GM23338 (cell line): ENCODE data around the gene SLC6A12. TPM values are rescaled to one million over a fixed set of nuclear protein-coding genes. Genes with fewer than 3 reads are reported as not detected.

ENCODE experiments used
- ATAC-seq: fragments of 200-7000 bp; cut with Tn5 transposase; 3 replicates; pipeline ENCODE4 v1.9.1; 2020
- DNase-seq: peaks from one replicate; pipeline ENCODE4 v3.0.0-alpha.2; 2015; ENCODE audit warnings: low spot score
- H2AFZ ChIP-seq: fragments of 200-600 bp; sonication (generic); 2 replicates; pipeline ENCODE4 v1.8.0; 2016; ENCODE audit warnings: antibody characterized with exemption, mild to moderate bottlenecking, moderate library complexity
- H3F3A ChIP-seq: fragments of 200-600 bp; sonication (generic); replicated peaks from 2 replicates; pipeline ENCODE4 v1.8.0; 2017; ENCODE audit warnings: antibody characterized with exemption, mixed run types, low read depth
- H3K27ac ChIP-seq: fragments of 200-600 bp; sonication (generic); 2 replicates; pipeline ENCODE4 v1.6.1; 2016; ENCODE audit warnings: low read depth
- H3K27me3 ChIP-seq: fragments of 200-600 bp; sonication (generic); 2 replicates; pipeline ENCODE4 v1.8.0; 2016; ENCODE audit warnings: mild to moderate bottlenecking, mixed run types, moderate library complexity; ENCODE audit not compliant: insufficient read depth
- H3K36me3 ChIP-seq: fragments of 200-600 bp; sonication (generic); 2 replicates; pipeline ENCODE4 v1.8.0; 2016; ENCODE audit warnings: mild to moderate bottlenecking; ENCODE audit not compliant: insufficient read depth
- H3K4me1 ChIP-seq: fragments of 200-600 bp; sonication (generic); 2 replicates; pipeline ENCODE4 v1.8.0; 2016; ENCODE audit warnings: mild to moderate bottlenecking, moderate library complexity; ENCODE audit not compliant: insufficient read depth
- H3K4me2 ChIP-seq: fragments of 200-600 bp; sonication (generic); 2 replicates; pipeline ENCODE4 v1.7.1; 2017; ENCODE audit warnings: mixed run types
- H3K4me3 ChIP-seq: fragments of 200-600 bp; sonication (generic); 2 replicates; pipeline ENCODE4 v1.6.1; 2016; ENCODE audit warnings: mixed run types
- H3K79me2 ChIP-seq: fragments of 200-600 bp; sonication (generic); replicated peaks from 2 replicates; pipeline ENCODE4 v1.8.0; 2017; ENCODE audit warnings: mild to moderate bottlenecking; ENCODE audit not compliant: insufficient read depth
- H3K9me2 ChIP-seq: fragments of 200-600 bp; sonication (generic); 2 replicates; pipeline ENCODE4 v1.8.0; 2017; ENCODE audit not compliant: insufficient read depth
- H4K20me1 ChIP-seq: fragments of 200-600 bp; sonication (generic); replicated peaks from 2 replicates; pipeline ENCODE4 v1.8.0; 2017; ENCODE audit warnings: mild to moderate bottlenecking; ENCODE audit not compliant: insufficient read depth
- H3K27ac Mint-ChIP-seq: 2 replicates; pipeline ENCODE4 v1.8.0; 2020; ENCODE audit warnings: inconsistent platforms, mild to moderate bottlenecking, moderate library complexity, mixed read lengths
- H3K27me3 Mint-ChIP-seq: 3 replicates; pipeline ENCODE4 v1.8.0; 2022; ENCODE audit warnings: low read depth, mild to moderate bottlenecking, moderate library complexity, mixed read lengths, inconsistent platforms; ENCODE audit not compliant: insufficient read depth, poor library complexity
- H3K36me3 Mint-ChIP-seq: 3 replicates; pipeline ENCODE4 v1.8.0; 2021; ENCODE audit warnings: low read depth, mild to moderate bottlenecking, inconsistent platforms, moderate library complexity, mixed read lengths
- H3K4me1 Mint-ChIP-seq: 3 replicates; pipeline ENCODE4 v1.8.0; 2020; ENCODE audit warnings: mild to moderate bottlenecking, inconsistent platforms, mixed read lengths
- H3K4me3 Mint-ChIP-seq: 3 replicates; pipeline ENCODE4 v1.8.0; 2021; ENCODE audit warnings: moderate library complexity, mild to moderate bottlenecking, inconsistent platforms, mixed read lengths
- H3K9me3 Mint-ChIP-seq: 3 replicates; pipeline ENCODE4 v1.8.0; 2020; ENCODE audit warnings: moderate library complexity, mild to moderate bottlenecking, inconsistent platforms, mixed read lengths
- CREB1 ChIP-seq: fragments of 250-450 bp; sonication (Bioruptor Pico); IDR thresholded peaks from 2 replicates; pipeline ENCODE4 v1.5.0; 2020; ENCODE audit warnings: low read depth, mild to moderate bottlenecking, moderate library complexity
- CTCF ChIP-seq, 2 experiments: fragments of 200-600 bp in 1 of 2; sonication (generic) in 1 of 2; conservative IDR thresholded peaks; 2 replicates each; pipeline versions ENCODE4 v1.5.1 to v1.6.1; 2016 to 2017; ENCODE audit warnings: antibody characterized with exemption in 2 of 2, low read depth in 2 of 2, mild to moderate bottlenecking in 2 of 2, moderate library complexity in 1 of 2
- EZH2 ChIP-seq: fragments of 200-600 bp; sonication (generic); IDR thresholded peaks from one replicate; pipeline ENCODE4 v1.8.0; 2017; ENCODE audit warnings: antibody characterized with exemption, mild to moderate bottlenecking, low read depth; ENCODE audit not compliant: unreplicated experiment
- EZH2phosphoT487 ChIP-seq: fragments of 200-600 bp; sonication (generic); IDR thresholded peaks from one replicate; pipeline ENCODE4 v1.8.1; 2018; ENCODE audit warnings: antibody characterized with exemption; ENCODE audit not compliant: unreplicated experiment
- JUNB ChIP-seq: IDR thresholded peaks from one replicate; pipeline ENCODE4 v1.6.1; 2016; ENCODE audit warnings: antibody characterized with exemption; ENCODE audit not compliant: unreplicated experiment
- NANOG ChIP-seq: IDR thresholded peaks from 2 replicates; pipeline ENCODE4 v1.6.1; 2016; ENCODE audit warnings: antibody characterized with exemption, borderline replicate concordance
- POLR2AphosphoS5 ChIP-seq: IDR thresholded peaks from 2 replicates; pipeline ENCODE4 v1.6.1; 2016; ENCODE audit warnings: antibody characterized with exemption, low read depth
- STAT1 ChIP-seq: IDR thresholded peaks from one replicate; pipeline ENCODE4 v1.6.1; 2016; ENCODE audit warnings: antibody characterized with exemption; ENCODE audit not compliant: unreplicated experiment
- ZNF114 ChIP-seq: fragments of 250-450 bp; sonication (Bioruptor Pico); IDR thresholded peaks from 2 replicates; pipeline ENCODE4 v1.5.0; 2020; ENCODE audit warnings: mild to moderate bottlenecking, moderate library complexity
- ZNF331 ChIP-seq: fragments of 250-450 bp; sonication (Bioruptor Pico); IDR thresholded peaks from 2 replicates; pipeline ENCODE4 v1.5.0; 2020; ENCODE audit warnings: low read depth, mild to moderate bottlenecking, moderate library complexity
- ZNF462 ChIP-seq: fragments of 250-450 bp; sonication (Bioruptor Pico); IDR thresholded peaks from 2 replicates; pipeline ENCODE4 v1.5.0; 2020; ENCODE audit warnings: mild to moderate bottlenecking, moderate library complexity
- polyA plus RNA-seq: library from polyadenylated mRNA; unstranded; fragments of >200 nt; fragmentation: Nextera tagmentation; extraction: Ambion mirVana; gene quantifications from 2 replicates; pipeline ENCODE4 v1.2.1, GENCODE V29; 2016
- total RNA-seq: library from RNA; depleted of rRNA; stranded (reverse); fragments of >200 nt; shearing (Covaris generic); gene quantifications from 2 replicates; pipeline ENCODE4 v1.2.3, GENCODE V29; 2014
- TF ChIP-seq, protein P1 (sequence below): IDR thresholded peaks from 2 replicates; pipeline ENCODE4 v1.6.1; 2016; ENCODE audit warnings: antibody characterized with exemption
- TF ChIP-seq, protein P2 (sequence below): IDR thresholded peaks from one replicate; pipeline ENCODE4 v1.6.1; 2018; ENCODE audit warnings: antibody characterized with exemption; ENCODE audit not compliant: unreplicated experiment

SLC6A12 gene
- total and polyA plus RNA-seq, 2 experiments from 2014 or later = 0.56 TPM; not detected in 1

GRCh38 chr12:228846-229200 lies 14.9 kb upstream of the SLC6A12 start:
- TF ChIP-seq ZNF114 (CRISPR knock-in tag) (no peak), EZH2phosphoT487 (no peak), ZNF331 (CRISPR knock-in tag) (no peak), JUNB (no peak), STAT1 (no peak), EZH2 (no peak), NANOG (no peak), POLR2AphosphoS5 (no peak), CTCF (conservative IDR thresholded peaks at IDR 0.05; ENCODE audit: low read depth in 2 of 2) (no peak), CREB1 (CRISPR knock-in tag) (no peak), ZNF462 (no peak)
- TF ChIP-seq, protein P1, sequence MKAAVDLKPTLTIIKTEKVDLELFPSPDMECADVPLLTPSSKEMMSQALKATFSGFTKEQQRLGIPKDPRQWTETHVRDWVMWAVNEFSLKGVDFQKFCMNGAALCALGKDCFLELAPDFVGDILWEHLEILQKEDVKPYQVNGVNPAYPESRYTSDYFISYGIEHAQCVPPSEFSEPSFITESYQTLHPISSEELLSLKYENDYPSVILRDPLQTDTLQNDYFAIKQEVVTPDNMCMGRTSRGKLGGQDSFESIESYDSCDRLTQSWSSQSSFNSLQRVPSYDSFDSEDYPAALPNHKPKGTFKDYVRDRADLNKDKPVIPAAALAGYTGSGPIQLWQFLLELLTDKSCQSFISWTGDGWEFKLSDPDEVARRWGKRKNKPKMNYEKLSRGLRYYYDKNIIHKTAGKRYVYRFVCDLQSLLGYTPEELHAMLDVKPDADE = no peak
- TF ChIP-seq, protein P2, sequence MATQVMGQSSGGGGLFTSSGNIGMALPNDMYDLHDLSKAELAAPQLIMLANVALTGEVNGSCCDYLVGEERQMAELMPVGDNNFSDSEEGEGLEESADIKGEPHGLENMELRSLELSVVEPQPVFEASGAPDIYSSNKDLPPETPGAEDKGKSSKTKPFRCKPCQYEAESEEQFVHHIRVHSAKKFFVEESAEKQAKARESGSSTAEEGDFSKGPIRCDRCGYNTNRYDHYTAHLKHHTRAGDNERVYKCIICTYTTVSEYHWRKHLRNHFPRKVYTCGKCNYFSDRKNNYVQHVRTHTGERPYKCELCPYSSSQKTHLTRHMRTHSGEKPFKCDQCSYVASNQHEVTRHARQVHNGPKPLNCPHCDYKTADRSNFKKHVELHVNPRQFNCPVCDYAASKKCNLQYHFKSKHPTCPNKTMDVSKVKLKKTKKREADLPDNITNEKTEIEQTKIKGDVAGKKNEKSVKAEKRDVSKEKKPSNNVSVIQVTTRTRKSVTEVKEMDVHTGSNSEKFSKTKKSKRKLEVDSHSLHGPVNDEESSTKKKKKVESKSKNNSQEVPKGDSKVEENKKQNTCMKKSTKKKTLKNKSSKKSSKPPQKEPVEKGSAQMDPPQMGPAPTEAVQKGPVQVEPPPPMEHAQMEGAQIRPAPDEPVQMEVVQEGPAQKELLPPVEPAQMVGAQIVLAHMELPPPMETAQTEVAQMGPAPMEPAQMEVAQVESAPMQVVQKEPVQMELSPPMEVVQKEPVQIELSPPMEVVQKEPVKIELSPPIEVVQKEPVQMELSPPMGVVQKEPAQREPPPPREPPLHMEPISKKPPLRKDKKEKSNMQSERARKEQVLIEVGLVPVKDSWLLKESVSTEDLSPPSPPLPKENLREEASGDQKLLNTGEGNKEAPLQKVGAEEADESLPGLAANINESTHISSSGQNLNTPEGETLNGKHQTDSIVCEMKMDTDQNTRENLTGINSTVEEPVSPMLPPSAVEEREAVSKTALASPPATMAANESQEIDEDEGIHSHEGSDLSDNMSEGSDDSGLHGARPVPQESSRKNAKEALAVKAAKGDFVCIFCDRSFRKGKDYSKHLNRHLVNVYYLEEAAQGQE = no peak
- peaks cover 27% of the 10 kb centered on the region for H3K4me1 Mint-ChIP-seq
- no peak for ATAC-seq
- no peak overlapping the region for H3K27ac Mint-ChIP-seq
- no peak overlapping the region for H3K27ac ChIP-seq
- no peak overlapping the region for H2AFZ ChIP-seq
- no peak for DNase-seq
- no peaks in the 10 kb centered on the region for H4K20me1 ChIP-seq
- H3K9me2 ChIP-seq = no peaks in the 10 kb centered on the region
- no peak overlapping the region for H3K4me2 ChIP-seq
- peaks cover 13% of the 10 kb centered on the region; the same call in 1 of the 2 replicates for H3K4me1 ChIP-seq
- no peaks in the 10 kb centered on the region for H3K36me3 Mint-ChIP-seq
- no peaks in the 10 kb centered on the region for H3K9me3 Mint-ChIP-seq
- no peaks in the 10 kb centered on the region for H3K27me3 ChIP-seq
- no peaks in the 10 kb centered on the region for H3K79me2 ChIP-seq
- H3K4me3 ChIP-seq = no peak overlapping the region
- H3K27me3 Mint-ChIP-seq = peaks cover 14% of the 10 kb centered on the region
- no peaks in the 10 kb centered on the region for H3F3A ChIP-seq
- H3K4me3 Mint-ChIP-seq = no peak overlapping the region
- no peaks in the 10 kb centered on the region for H3K36me3 ChIP-seq
